Ishikawa (cell line): Measurements from ENCODE around the gene HGD.

Source experiments
- CEBPB ChIP-seq: IDR thresholded peaks from 2 replicates; pipeline ENCODE4 v1.6.1; 2012
- CREB1 ChIP-seq: IDR thresholded peaks from 2 replicates; pipeline ENCODE4 v1.6.1; 2012; ENCODE audit warnings: low read depth
- EGR1 ChIP-seq: IDR thresholded peaks from 2 replicates; pipeline ENCODE4 v1.6.1; 2012
- EP300 ChIP-seq: IDR thresholded peaks from 2 replicates; pipeline ENCODE4 v1.6.1; 2012; ENCODE audit warnings: borderline replicate concordance
- FOXM1 ChIP-seq: IDR thresholded peaks from 2 replicates; pipeline ENCODE4 v1.6.1; 2012; ENCODE audit warnings: low read depth, borderline replicate concordance
- NFIC ChIP-seq: IDR thresholded peaks from 2 replicates; pipeline ENCODE4 v1.6.1; 2012
- RAD21 ChIP-seq: IDR thresholded peaks from 2 replicates; pipeline ENCODE4 v1.6.1; 2012; ENCODE audit warnings: low read depth
- TAF1 ChIP-seq: IDR thresholded peaks from 2 replicates; pipeline ENCODE4 v1.6.1; 2012; ENCODE audit warnings: low read depth, mild to moderate bottlenecking
- TCF12 ChIP-seq: IDR thresholded peaks from 2 replicates; pipeline ENCODE4 v1.6.1; 2012; ENCODE audit warnings: low read depth
- TEAD4 ChIP-seq: IDR thresholded peaks from 2 replicates; pipeline ENCODE4 v1.6.1; 2012
- YY1 ChIP-seq: IDR thresholded peaks from 2 replicates; pipeline ENCODE4 v1.6.1; 2012; ENCODE audit warnings: low read depth
- ZBTB7A ChIP-seq: IDR thresholded peaks from 2 replicates; pipeline ENCODE4 v1.6.1; 2012; ENCODE audit warnings: low read depth
- TF ChIP-seq, protein P1 (sequence below): IDR thresholded peaks from 2 replicates; pipeline ENCODE4 v1.6.1; 2012
- TF ChIP-seq, protein P2 (sequence below): IDR thresholded peaks from 2 replicates; pipeline ENCODE4 v1.6.1; 2012; ENCODE audit warnings: low read depth, mild to moderate bottlenecking
- TF ChIP-seq, protein P3 (sequence below): IDR thresholded peaks from 2 replicates; pipeline ENCODE4 v1.6.1; 2012

The HGD gene

GRCh38 chr3:120683671-120684301 is 1.7 kb upstream of the HGD start:
- TF ChIP-seq TAF1 (no peak), NFIC (no peak), YY1 (no peak), EP300 (no peak), TCF12 (no peak), EGR1 (no peak)
- TF ChIP-seq, protein P1, sequence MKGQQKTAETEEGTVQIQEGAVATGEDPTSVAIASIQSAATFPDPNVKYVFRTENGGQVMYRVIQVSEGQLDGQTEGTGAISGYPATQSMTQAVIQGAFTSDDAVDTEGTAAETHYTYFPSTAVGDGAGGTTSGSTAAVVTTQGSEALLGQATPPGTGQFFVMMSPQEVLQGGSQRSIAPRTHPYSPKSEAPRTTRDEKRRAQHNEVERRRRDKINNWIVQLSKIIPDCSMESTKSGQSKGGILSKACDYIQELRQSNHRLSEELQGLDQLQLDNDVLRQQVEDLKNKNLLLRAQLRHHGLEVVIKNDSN, result no peak

DNA sequence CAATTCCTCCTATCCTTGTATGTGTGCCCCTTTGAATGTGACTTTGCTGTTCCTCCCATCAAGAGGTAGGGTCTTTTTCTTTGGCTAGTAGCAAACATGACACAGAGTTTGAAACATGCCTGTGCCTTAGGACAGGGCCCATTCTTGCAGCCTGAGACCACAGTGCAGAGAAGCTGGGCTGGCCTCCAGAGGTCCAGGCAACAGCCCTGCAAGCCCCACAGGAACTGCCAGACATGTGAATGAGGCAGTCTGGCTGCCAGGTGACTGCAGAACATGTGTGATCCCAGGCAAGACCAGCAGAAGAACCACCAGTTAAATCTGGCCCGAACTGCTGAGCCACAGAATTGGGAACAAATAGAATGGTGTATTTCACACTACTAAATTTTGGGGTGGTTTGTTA is 1.2 kb upstream of the HGD start:
- no peak for TF ChIP-seq TAF1
- TF ChIP-seq, protein P1, result no peak
- no peak for TF ChIP-seq CEBPB

DNA sequence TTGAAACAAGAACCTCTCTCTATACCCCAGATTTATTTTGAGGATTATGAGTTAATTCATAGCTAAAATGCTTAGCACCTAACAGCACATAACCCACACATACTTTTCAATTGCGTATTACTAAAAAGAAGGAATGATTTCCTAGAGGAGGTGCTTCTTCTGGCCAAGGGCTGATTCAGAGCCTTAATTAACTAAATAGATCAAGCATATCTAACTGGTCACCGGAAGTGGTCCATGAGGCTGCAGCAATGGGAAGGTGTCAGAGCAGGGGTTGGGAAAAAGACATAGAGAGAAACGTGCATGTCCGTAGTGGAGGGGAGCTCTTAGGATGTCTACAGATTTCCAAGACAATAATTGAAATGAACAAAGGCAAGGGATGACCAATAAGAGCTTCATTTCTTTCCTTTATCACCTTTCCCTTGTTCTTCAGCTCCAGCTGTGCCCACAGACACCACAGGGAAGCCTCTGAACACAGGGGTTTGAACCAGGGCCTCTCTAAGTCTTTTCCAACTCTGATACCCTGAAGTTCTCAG is 467 bp downstream of the HGD start:
- TF ChIP-seq EGR1 (no peak), FOXM1 (no peak), RAD21 (no peak), YY1 (no peak)
- TF ChIP-seq, protein P2, sequence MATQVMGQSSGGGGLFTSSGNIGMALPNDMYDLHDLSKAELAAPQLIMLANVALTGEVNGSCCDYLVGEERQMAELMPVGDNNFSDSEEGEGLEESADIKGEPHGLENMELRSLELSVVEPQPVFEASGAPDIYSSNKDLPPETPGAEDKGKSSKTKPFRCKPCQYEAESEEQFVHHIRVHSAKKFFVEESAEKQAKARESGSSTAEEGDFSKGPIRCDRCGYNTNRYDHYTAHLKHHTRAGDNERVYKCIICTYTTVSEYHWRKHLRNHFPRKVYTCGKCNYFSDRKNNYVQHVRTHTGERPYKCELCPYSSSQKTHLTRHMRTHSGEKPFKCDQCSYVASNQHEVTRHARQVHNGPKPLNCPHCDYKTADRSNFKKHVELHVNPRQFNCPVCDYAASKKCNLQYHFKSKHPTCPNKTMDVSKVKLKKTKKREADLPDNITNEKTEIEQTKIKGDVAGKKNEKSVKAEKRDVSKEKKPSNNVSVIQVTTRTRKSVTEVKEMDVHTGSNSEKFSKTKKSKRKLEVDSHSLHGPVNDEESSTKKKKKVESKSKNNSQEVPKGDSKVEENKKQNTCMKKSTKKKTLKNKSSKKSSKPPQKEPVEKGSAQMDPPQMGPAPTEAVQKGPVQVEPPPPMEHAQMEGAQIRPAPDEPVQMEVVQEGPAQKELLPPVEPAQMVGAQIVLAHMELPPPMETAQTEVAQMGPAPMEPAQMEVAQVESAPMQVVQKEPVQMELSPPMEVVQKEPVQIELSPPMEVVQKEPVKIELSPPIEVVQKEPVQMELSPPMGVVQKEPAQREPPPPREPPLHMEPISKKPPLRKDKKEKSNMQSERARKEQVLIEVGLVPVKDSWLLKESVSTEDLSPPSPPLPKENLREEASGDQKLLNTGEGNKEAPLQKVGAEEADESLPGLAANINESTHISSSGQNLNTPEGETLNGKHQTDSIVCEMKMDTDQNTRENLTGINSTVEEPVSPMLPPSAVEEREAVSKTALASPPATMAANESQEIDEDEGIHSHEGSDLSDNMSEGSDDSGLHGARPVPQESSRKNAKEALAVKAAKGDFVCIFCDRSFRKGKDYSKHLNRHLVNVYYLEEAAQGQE, result no peak

- TF ChIP-seq RAD21, result no peak
- TF ChIP-seq, protein P2, result no peak
- no peak for TF ChIP-seq NFIC
- TF ChIP-seq TCF12, result no peak
- TF ChIP-seq CREB1, result no peak
These were observed 1.0 kb downstream of the HGD start for GRCh38 chr3:120681018-120681417.

DNA sequence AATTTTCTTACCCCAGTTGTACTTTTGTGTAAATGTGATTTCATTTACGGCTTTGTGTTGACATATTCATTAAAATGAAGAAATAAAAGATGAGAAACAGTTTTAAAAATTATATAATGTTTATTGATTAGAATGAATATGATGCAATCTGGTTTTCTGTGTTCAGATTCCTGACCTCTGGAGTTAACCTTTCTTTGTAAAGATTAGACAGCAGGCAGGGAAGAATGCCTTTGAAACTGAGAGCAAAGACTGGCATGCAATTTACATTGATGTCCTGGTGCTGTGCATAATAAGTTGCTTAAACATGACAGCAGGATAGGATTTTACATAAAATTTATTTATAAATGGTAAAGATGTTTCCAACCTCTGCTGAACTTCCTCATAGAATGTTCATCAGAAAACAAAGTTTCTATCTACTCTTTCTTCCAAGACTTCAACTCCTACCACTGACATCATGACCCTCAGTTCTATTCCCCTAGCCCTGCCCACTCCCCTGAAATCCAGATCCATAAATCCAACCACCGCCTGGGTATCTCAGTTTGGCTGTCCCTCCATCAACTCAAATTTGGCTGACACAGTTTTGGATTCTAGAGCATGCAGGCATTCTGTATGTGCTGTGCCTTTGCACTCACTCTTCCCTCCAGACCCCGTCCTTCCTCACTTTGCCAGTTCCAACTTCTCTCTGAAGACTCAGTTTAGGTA is 1.7 kb downstream of the HGD start:
- no peak for TF ChIP-seq FOXM1
- TF ChIP-seq CEBPB, result no peak
- no peak for TF ChIP-seq TAF1
- no peak for TF ChIP-seq TEAD4
- TF ChIP-seq TCF12, result no peak
- no peak for TF ChIP-seq RAD21

DNA sequence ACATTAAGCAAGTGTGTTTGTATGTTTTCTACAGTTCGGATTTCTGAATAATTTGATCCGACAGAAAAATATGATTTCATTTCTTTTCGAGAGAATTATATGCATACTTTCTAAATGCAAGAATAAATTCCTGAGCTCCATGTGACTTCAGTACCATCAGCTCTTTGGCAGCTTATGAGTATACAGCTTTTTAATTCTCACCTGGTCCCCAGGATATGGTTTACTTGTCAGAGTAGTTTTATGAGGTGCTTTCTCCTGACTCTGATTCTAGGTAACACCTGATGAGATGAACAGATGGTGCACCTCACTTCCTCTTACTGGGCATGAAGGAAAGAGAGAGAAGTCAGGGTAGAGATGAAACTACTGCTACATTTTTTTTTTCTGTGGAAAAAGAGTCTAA is 3.1 kb downstream of the HGD start:
- TF ChIP-seq CREB1, result no peak
- no peak for TF ChIP-seq TEAD4
- no peak for TF ChIP-seq YY1
- no peak for TF ChIP-seq EP300
- TF ChIP-seq RAD21, result no peak
- TF ChIP-seq, protein P3, sequence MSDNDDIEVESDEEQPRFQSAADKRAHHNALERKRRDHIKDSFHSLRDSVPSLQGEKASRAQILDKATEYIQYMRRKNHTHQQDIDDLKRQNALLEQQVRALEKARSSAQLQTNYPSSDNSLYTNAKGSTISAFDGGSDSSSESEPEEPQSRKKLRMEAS, result no peak
- TF ChIP-seq TAF1, result no peak
- no peak for TF ChIP-seq ZBTB7A
- no peak for TF ChIP-seq TCF12
- TF ChIP-seq, protein P2, result no peak
- TF ChIP-seq EGR1, result no peak
- TF ChIP-seq, protein P1, result no peak
